GM21529 (cell line): ENCODE results near the gene RPP25L.

ENCODE experiments used
- ATAC-seq: cut with Tn5 transposase; IDR thresholded peaks from one replicate; pipeline ENCODE4 v1.9.1; 2021; ENCODE audit not compliant: unreplicated experiment

Gene RPP25L

DNA sequence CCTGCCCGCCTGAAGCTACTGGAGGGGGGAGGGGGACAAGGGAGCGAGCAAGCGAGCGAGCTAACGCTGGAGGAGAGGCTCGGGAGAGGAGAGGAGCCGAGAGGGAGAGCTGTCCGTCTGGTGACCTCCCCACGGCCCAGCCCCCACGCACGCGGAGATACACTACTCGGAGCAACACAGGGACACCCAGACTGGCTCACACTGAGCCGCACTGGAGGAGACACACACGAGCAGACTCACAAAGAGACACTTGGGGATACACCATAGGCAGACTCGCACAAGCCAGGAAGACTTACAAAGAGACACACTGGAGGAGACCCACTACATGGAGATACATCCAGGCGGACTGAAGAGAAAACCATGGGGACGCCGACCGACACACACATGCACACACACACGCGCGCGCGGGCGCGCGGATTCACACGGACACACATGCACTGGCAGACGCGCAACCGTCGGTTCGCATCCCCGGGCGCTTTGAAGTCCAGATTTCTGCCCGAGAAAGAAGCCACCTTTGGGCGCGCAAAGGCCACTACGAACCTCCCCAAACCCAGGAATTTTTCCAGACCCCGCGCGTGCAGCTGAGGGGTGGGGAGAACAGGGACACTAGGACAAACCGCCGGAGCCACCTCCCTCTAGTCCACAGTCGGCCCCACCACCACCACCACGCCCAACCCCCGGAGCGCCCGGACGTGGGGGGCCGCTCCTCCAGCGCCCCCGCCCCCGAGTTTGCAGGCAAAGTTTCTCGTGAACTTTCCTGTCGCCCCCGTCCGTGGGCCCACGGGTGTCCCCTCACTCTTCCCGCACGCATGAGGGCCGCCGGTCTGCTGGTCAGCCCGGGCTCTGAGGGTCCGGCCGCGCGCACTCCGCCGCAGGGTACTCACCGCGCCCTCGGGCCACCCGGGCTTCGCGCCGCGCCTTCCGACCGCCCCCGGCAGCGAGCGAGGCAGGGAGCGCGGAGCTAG lies 22.9 kb downstream of the RPP25L start:
- no peak for ATAC-seq

DNA sequence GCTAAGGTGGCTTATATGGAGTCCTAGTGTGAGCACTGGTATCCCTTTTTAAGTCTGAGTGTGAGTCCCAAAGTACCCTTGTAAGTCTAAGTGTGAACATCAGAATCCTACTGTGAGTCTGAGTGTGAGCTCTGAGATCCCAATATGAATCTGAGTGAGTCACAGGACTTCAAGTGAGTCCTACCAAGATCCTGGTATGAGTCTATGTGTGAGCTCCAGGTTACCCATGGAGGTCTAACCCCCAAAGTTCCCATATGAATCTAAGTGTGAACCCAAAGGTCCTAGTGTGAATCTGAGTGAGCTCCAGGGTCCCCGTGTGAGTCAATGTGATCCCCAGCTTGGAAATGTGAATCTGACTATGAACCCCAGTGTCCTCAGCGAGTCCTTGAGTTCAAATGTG lies 24.6 kb downstream of the RPP25L start:
- ATAC-seq, result no peak

- ATAC-seq, result no peak
These were observed 25.8 kb downstream of the RPP25L start for GRCh38 chr9:34585946-34586669.

GRCh38 chr9:34584970-34585369 lies 26.9 kb downstream of the RPP25L start:
- no peak for ATAC-seq

DNA sequence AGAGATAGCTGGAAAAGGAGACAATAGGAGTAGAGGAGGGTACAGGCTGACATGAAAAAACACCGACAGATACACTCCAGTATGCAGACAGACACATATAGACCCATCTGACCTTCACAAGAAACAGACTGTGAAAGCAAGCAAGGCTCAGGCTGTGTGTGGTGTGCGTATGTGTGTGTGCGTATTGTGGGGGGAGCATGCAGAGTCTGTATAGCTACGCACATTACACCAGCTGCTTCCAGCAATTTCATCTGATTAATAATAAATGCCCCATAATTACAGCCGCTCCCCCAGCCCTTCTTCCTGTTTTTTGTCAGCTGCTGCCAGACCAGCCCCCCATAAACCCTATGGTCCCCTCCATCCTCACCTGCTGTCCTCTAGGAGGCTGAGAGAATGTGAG lies 29.1 kb downstream of the RPP25L start:
- no peak for ATAC-seq

GRCh38 chr9:34581318-34581717 lies 30.6 kb downstream of the RPP25L start:
- ATAC-seq, result no peak

GRCh38 chr9:34580358-34580757 lies 31.5 kb downstream of the RPP25L start:
- ATAC-seq, result no peak

GRCh38 chr9:34579808-34580163 lies 32.1 kb downstream of the RPP25L start:
- no peak for ATAC-seq

DNA sequence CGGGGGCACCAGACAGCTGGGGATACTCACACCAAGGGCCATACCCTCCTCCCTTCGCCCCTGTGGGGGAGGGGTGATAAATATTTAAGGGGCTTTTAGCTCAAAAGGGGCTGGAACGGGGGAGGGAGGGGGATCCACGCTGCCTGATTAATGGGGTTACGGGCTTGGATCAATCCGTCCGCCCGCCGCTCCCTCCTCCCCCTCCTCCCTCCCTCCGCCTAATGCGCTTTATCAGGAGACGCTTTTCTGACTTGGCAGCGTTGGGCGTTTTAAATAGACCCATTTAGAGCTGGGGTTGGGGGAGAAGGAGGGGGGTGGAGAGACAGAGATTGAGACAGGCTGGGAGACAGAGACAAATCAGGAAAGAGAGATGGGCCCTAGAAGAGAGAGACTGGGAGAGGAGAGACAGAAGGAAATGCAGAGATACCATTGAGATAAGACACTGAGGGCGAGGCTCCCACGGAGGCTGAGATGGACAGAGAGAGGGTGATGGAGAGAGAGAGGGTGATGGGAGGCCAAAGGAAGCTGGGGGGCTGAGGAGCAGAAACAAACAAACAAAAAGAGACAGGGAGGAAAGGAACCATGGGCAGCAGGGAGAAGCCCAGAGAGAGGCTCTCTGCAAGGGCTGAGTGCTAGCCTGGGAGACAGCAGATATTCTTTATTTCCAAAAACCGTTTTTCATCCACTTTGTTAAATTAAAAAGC lies 32.6 kb downstream of the RPP25L start:
- no peak for ATAC-seq

GRCh38 chr9:34578241-34579103 lies 33.4 kb downstream of the RPP25L start:
- no peak for ATAC-seq

GRCh38 chr9:34577400-34578240 lies 34.3 kb downstream of the RPP25L start:
- ATAC-seq, result no peak

- ATAC-seq, result no peak
These were observed 35.1 kb downstream of the RPP25L start for GRCh38 chr9:34576597-34577399.

DNA sequence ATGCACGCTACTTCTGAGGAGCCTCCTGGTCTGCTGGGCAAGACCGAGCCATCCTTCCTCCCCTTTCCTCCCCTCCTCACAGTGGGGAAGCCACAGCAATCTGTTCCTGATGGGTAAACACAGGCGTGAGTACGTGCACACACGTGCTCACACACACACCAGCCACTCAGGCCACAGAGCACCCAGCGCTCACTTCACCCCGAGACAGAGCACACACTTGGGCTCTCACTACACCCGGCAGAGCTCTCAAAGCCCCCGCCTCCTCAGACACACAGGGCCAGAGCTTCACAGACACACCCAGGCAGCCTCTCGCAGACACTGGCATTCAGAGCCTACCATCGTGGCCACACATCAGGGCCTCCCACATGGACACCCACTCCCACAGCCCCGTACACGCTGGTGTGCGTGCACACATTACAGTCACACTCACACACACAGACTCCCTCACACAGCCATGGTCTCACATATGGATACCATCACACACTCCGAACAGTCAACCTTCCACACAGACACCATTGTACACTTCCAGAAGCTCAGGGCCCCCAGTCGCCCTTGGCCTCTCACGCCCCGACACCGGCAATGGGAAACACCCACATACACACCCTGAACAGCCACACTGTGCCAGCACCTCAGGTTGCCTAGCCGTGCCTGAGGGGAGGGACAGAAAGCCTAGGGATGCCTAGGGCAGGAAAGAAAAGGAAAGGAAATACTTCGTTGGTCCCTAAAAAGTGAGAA lies 35.9 kb downstream of the RPP25L start:
- no peak for ATAC-seq

- ATAC-seq, result no peak
These were observed 36.7 kb downstream of the RPP25L start for GRCh38 chr9:34575241-34575640.

- ATAC-seq, result no peak
These were observed 37.3 kb downstream of the RPP25L start for GRCh38 chr9:34574571-34574970.

DNA sequence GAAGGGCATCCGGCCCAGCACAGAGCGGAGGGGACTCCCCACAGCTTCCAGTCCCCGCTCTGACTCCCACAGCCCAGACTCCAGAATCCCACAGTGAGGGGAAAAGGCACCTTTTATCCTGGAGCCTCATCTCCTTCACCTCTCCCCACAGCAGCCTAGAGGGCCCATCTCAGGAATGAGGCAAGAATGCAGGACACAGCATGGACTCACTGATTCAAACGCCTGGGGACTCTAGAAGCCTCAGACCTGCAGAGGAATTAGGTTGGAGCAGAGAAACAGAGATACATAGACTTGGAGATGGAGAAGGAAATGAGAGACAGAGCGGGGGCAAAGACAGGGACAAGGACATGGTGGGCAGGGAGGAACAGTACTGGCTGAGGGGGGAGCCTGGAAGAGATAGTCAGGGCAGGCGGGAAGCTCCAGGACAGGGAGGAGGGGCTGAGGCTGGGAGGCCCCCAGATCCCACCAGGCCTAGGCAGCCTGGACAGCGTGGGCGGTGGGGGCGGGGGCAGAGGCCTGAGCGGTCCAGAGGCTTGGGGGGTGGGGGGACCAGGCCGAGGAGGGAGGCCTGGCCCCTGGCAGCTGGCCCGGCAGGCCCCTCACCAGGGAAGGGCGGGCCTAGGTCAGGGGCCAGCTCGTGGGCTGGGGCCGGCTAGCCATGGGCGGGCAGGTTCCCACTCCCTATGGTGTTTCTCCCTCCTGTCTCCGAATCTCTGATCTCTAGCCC lies 38.1 kb downstream of the RPP25L start:
- no peak for ATAC-seq

DNA sequence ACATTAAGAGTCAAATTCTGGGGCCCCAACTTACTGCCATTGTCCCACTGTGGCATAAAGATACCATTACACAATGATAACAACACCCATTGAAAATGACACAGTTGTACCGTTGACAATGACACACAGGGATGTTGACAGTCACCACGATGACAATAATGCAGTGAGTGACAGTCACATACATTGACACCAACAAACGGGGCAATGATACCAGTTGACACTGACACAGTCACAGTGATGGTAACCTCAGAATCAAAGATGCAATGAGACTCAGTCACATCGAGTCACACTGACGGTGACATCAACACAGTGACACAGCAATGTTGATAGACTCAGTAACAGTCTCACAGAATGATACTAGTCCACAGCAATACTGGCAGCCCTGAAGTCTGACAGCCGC lies 39.3 kb downstream of the RPP25L start:
- ATAC-seq, result no peak

DNA sequence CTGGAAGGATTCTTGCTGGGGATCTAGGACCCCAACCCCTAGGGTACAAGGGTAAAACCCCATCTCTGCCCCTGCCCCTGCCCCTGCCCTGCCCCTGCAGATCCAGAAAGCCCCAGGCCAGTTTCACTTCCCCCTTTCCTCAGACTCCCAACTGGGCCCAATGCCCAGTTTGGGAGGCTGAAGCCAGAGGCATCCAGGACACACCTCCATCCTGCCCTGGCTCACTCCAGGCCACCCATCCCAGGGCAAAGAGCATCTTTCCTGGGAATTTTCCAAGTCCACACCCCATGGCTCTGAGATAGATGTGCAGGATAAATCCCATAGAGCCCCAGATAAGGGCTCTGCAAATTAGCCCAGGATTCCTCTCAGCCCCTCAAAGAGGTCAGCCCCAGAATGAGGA lies 39.8 kb downstream of the RPP25L start:
- ATAC-seq, result no peak
